ENCODE results near the gene LSMEM2.
"Not testable (repeated sequence)": the region's sequence is repeated elsewhere in the genome, so short reads cannot be mapped to it uniquely, and the experiment has no call there.

The LSMEM2 gene

GRCh38 chr3:50284121-50284520 is 5.2 kb downstream of the LSMEM2 start:
- not testable (repeated sequence) for DNase-seq

- no peak for DNase-seq
These were observed 7.7 kb downstream of the LSMEM2 start for GRCh38 chr3:50286322-50287227.

- no peak for DNase-seq
These were observed 8.4 kb downstream of the LSMEM2 start for GRCh38 chr3:50287262-50287661.

GRCh38 chr3:50288387-50289007 is 9.6 kb downstream of the LSMEM2 start:
- no peak for DNase-seq

GRCh38 chr3:50289130-50289529 is 10.2 kb downstream of the LSMEM2 start:
- DNase-seq: no peak

GRCh38 chr3:50290161-50290641 is 11.3 kb downstream of the LSMEM2 start:
- DNase-seq: no peak

GRCh38 chr3:50292159-50293078 is 13.5 kb downstream of the LSMEM2 start, which contains the start of gene IFRD2:
TSS of gene IFRD2 (minus strand) at chr3:50292429. CDS start at chr3:50292274, 155 bp downstream.
- peak; percentile 86 to 95 (median 94) for DNase-seq

- DNase-seq: no peak
These were observed 14.4 kb downstream of the LSMEM2 start for GRCh38 chr3:50293079-50293801.

- no peak for DNase-seq
These were observed 15.2 kb downstream of the LSMEM2 start for GRCh38 chr3:50294089-50294488.

GRCh38 chr3:50294492-50295403 is 15.9 kb downstream of the LSMEM2 start:
- no peak for DNase-seq

GRCh38 chr3:50295553-50296431 is 16.9 kb downstream of the LSMEM2 start:
- no peak for DNase-seq

GRCh38 chr3:50296721-50297383 is 18.0 kb downstream of the LSMEM2 start:
- DNase-seq: no peak

GRCh38 chr3:50297384-50297775 is 18.5 kb downstream of the LSMEM2 start:
- DNase-seq: no peak

- peak in 1 of 6 experiments; percentile 31 for DNase-seq
These were observed 19.2 kb downstream of the LSMEM2 start for GRCh38 chr3:50297896-50298725.

GRCh38 chr3:50298836-50299637 is 20.1 kb downstream of the LSMEM2 start, which contains the start of the genes HYAL3 and NAA80:
TSS of gene HYAL3 (minus strand) at chr3:50299405. CDS start at chr3:50295602, 3,803 bp downstream.
TSS of gene NAA80 (minus strand) at chr3:50299405. CDS start at chr3:50297463, 1,942 bp downstream.
- DNase-seq: peak; percentile 96 to 100 (median 99)

GRCh38 chr3:50299638-50299928 is 20.7 kb downstream of the LSMEM2 start:
- DNase-seq: no peak

- no peak for DNase-seq
These were observed 21.2 kb downstream of the LSMEM2 start for GRCh38 chr3:50299929-50300680.

All from stimulated activated naive CD4-positive, alpha-beta T cell (primary cell).